ENCODE measurements around the gene FOXP1. TPM values are rescaled to one million over a fixed set of nuclear protein-coding genes. Genes with fewer than 3 reads are reported as not detected.

FOXP1 gene
- total RNA-seq, 1 experiment from 2014 or later: 75.3 TPM

GRCh38 chr3:71104121-71104541, 479.4 kb downstream of the FOXP1 start:
- H3K14ac ChIP-seq (ENCODE audit: insufficient read depth, low read length): no peak overlapping the region
- Mint-ChIP-seq H3K36me3 (ENCODE audit: insufficient read depth in 1 of 3, low read depth in 3 of 3) (peaks cover 0 to 3% (median 1%) of the 10 kb centered on the region in 3 experiments; a peak in 1 of 7 replicates), H3K9me3 (no peaks in the 10 kb centered on the region), H3K27ac (0 out of 7 replicates have a peak overlapping the region, but pooled peaks of 1 of the 3 experiments have one; percentile 62), H3K4me3 (no peak overlapping the region), H3K27me3 (ENCODE audit: low read depth) (no peaks in the 10 kb centered on the region), H3K4me1 (peaks cover 14% of the 10 kb centered on the region in 2 experiments)
- no peak overlapping the region for H4K91ac ChIP-seq (ENCODE audit: insufficient read length, low read depth, low read length)
- H2BK120ac ChIP-seq (ENCODE audit: low read depth, low read length, poor library complexity, severe bottlenecking): no peak overlapping the region
- no peak overlapping the region for H2BK5ac ChIP-seq (ENCODE audit: insufficient read length, low read length)
- no peak overlapping the region for H2AK5ac ChIP-seq (ENCODE audit: insufficient read length, low read length)
- no peak overlapping the region for H3K9ac ChIP-seq (ENCODE audit: extremely low read depth, insufficient read length, low read length)
- no peak overlapping the region for H3K4ac ChIP-seq (ENCODE audit: low read depth, low read length)
- H3K9me3 ChIP-seq (ENCODE audit: control insufficient read depth, low read depth, low read length): no peaks in the 10 kb centered on the region
- no peak overlapping the region for H2BK15ac ChIP-seq (ENCODE audit: low read depth, low read length)
- no peaks in the 10 kb centered on the region for H3K4me1 ChIP-seq (ENCODE audit: insufficient read depth, low read length)
- H3K27ac ChIP-seq (ENCODE audit: insufficient read length, low read depth, low read length): no peak overlapping the region
- no peak overlapping the region for H3K23ac ChIP-seq (ENCODE audit: insufficient read length, low read depth, low read length)
- H3K79me1 ChIP-seq (ENCODE audit: insufficient read depth, low read depth, low read length, poor library complexity, severe bottlenecking): no peaks in the 10 kb centered on the region
- H3K18ac ChIP-seq (ENCODE audit: insufficient read length, low read depth, low read length): no peak overlapping the region
- H3K4me2 ChIP-seq (ENCODE audit: insufficient read depth, insufficient read length, low read length): no peak overlapping the region
- TF ChIP-seq CTCF (conservative IDR thresholded peaks at IDR 0.05): no peak
- no peaks in the 10 kb centered on the region for H3K23me2 ChIP-seq (ENCODE audit: insufficient read length, low read depth, low read length, poor library complexity, severe bottlenecking)
- no peaks in the 10 kb centered on the region for H3K27me3 ChIP-seq (ENCODE audit: insufficient read depth, low read length)
- no peaks in the 10 kb centered on the region for H4K20me1 ChIP-seq (ENCODE audit: control insufficient read depth, insufficient read depth, insufficient read length)
- no peak overlapping the region for H2AFZ ChIP-seq (ENCODE audit: low read length)
- no peak overlapping the region for H4K8ac ChIP-seq (replicated peaks; ENCODE audit: insufficient read length, low read depth, low read length)
- no peak overlapping the region for H3K56ac ChIP-seq (ENCODE audit: insufficient read length, low read depth, low read length)
- no peak for DNase-seq
- no peak overlapping the region for H2BK12ac ChIP-seq (ENCODE audit: insufficient read length, low read depth, low read length)
- no CpG with 5 or more reads among the region's 6 CpGs for WGBS (ENCODE audit: extremely low coverage, insufficient read length, low lambda C conversion rate)
- no peaks in the 10 kb centered on the region; the same call in 1 of the 2 replicates for H3K79me2 ChIP-seq (ENCODE audit: insufficient read depth, low read length)
- no peak overlapping the region for H4K5ac ChIP-seq (ENCODE audit: insufficient read length, low read depth, low read length)
- no peak overlapping the region for H2BK20ac ChIP-seq (ENCODE audit: low read depth, low read length, poor library complexity, severe bottlenecking)
- H3T11ph ChIP-seq (ENCODE audit: low read length): no peak overlapping the region

Data from H9 (cell line).